M059J (cell line): ENCODE results near the gene BAIAP2. TPM values are rescaled to one million over a fixed set of nuclear protein-coding genes. Genes with fewer than 3 reads are reported as not detected.

Source experiments
- DNase-seq: peaks from one replicate; pipeline ENCODE4 v3.0.0-alpha.2; 2012; ENCODE audit warnings: low read depth
- total RNA-seq: library from RNA; depleted of rRNA; stranded (reverse); fragments of >200 nt; shearing (Covaris generic); gene quantifications from 2 replicates; pipeline ENCODE4 v1.2.3, GENCODE V29; 2014

The BAIAP2 gene
- total RNA-seq, 1 experiment from 2014 or later, result 21.8 TPM

DNA sequence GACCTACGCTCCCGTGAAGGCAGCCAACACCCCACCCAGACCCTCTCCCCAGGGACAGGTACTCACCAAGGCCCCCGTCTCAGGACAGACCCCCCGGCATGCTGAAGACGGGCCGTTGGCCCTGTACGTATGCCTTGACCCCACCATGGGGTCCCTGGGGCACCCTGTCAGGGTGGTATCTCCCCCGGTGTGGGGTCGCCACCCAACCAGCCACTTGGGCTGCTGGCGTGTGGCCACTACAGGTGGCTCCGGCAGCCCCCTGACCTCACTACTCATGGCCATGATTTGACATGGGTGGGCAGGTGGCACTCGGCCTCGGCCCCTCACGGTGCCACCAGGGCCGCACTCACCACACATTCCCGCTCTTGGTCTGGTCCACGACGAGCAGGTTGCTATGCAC is 89.4 kb downstream of the BAIAP2 start:
- no peak for DNase-seq

- peak; percentile 45 for DNase-seq
Measured at GRCh38 chr17:81125573-81126081, 90.7 kb downstream of the BAIAP2 start.

- DNase-seq, result no peak
Measured at GRCh38 chr17:81126281-81127132, 91.6 kb downstream of the BAIAP2 start.

- DNase-seq, result no peak
Measured at GRCh38 chr17:81127133-81127455, 92.1 kb downstream of the BAIAP2 start.

DNA sequence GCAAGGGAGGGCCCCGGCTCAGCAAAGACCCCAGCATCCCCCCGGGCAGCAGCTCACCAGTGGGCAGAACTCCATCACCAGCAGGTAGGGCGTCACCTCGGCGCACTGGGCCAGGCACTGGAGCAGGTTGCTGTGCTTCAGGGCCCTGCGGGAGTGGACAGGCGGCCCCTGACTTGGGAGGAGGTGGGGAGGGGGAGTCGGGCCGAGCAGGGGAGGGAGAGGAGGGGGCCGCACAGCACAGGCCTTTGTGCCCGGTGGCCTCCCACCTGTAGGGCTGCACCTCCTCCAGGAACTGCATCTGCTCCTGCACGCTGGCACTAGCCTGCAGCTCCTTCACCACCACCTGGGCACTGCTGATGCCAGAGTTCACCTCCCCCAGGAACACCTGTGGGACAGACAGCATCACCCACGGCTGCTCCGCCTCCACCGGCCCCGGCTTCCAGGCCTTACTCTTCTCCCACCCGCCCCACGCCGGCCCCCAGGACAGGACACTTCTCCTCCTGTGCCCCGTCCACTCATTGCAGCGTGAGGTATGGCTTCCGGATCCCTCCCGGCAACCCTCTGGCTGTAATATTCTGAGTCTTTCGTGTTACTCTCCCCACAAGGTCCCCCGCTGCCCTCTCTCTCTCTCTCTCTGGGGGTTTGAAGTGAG is 92.7 kb downstream of the BAIAP2 start:
- DNase-seq, result no peak

GRCh38 chr17:81128338-81128737 is 93.4 kb downstream of the BAIAP2 start:
- no peak for DNase-seq

GRCh38 chr17:81128774-81129173 is 93.8 kb downstream of the BAIAP2 start:
- DNase-seq, result no peak

- DNase-seq, result no peak
Measured at GRCh38 chr17:81129289-81129688, 94.3 kb downstream of the BAIAP2 start.

DNA sequence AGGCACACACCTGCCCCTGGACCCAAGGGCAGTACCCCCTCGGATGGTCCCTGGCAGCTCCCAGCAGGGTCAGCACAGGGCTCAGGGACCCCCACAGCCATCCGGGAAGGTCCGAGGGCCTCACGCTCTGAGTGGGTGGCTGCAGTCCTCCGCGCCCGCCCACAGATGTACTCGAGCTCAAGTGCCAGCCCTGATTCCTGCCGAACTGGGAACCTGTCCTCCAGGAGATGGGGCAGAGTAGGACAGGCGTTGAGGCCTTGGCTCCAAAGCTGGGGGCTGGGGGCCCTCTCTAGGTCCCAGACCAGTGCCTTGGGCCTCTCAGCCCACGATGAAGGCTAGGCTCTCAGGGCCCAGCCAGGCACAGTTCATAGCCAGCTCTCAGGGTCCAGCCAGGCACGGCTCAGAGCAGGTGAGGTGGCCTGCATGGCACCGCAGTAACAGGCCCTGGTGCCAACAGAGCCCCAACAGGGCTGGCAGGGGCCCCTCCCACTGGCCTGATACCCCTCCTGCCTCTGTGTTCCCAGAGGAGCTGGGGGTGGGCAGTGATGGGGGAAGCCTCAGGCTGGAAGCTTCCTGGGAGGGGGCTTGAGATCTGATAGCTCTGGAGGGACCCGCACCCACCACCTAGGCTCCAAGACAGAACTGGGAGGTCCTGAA is 94.9 kb downstream of the BAIAP2 start:
- no peak for DNase-seq

GRCh38 chr17:81130385-81131361 is 95.7 kb downstream of the BAIAP2 start:
- no peak for DNase-seq

GRCh38 chr17:81131486-81132196 is 96.7 kb downstream of the BAIAP2 start:
- no peak for DNase-seq

DNA sequence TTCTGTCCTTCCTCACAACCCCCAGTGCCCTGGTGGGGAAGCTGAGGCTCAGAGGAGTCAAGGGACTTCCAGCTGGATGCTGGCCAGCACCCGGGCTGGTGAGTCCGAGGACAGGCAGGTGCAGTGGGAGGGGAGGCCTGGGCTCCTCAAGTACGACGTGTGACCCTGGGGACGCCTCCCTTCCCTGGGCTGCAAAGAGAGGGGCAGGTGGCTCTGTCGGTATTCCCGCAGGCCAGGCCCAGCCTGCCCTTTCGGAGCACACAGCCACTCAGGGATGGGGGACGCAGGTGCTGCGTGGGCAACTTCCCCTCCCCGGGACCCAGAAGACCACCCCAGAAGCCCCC is 97.2 kb downstream of the BAIAP2 start:
- DNase-seq, result no peak

DNA sequence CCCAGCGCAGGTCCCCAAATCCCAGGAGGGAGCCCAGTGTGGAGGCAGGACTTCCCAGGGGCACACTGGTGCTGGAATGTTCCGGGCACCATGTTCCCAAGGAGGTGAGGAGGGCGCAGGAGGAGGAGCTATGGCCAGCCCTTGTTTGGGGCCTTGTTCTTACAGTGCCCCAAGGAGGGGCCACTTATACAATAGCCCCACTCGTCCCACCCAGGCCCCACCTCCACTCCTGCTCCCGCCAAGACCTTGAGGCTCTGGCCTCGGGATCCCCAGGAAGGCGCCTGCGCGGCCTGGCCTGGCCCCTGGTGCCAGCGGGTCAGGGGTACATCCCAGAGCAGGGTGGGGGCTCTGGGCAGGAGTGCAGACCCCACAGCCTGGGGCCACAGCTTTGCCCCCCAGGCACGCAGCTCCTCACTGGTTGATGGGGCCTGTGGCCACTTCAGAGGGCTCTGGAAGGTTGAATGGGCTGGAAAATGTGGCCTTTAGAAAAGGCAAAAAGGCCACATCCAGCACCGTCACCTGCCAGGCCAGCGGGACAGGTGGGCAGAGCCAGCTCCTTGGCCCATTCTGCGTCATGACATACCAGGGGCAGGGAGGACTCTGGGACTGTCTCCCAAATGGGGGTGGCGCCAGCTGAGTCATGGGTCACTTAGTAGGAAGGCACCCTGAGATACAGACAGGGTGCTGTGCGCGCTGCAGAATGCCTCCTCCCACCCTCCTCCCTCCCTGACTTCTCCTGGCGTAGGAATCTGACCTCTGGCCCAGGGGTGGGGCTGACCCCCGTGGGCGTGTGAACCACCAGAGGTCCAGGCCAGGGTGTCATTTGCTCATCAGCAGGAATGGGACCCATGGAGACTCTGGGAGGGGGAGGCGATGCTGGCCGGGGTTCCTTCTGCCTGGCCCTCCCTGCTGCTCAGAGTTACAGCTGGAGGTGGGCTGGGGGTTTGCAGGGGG is 98.1 kb downstream of the BAIAP2 start:
- no peak for DNase-seq

- DNase-seq, result no peak
Measured at GRCh38 chr17:81134064-81134781, 99.3 kb downstream of the BAIAP2 start.

DNA sequence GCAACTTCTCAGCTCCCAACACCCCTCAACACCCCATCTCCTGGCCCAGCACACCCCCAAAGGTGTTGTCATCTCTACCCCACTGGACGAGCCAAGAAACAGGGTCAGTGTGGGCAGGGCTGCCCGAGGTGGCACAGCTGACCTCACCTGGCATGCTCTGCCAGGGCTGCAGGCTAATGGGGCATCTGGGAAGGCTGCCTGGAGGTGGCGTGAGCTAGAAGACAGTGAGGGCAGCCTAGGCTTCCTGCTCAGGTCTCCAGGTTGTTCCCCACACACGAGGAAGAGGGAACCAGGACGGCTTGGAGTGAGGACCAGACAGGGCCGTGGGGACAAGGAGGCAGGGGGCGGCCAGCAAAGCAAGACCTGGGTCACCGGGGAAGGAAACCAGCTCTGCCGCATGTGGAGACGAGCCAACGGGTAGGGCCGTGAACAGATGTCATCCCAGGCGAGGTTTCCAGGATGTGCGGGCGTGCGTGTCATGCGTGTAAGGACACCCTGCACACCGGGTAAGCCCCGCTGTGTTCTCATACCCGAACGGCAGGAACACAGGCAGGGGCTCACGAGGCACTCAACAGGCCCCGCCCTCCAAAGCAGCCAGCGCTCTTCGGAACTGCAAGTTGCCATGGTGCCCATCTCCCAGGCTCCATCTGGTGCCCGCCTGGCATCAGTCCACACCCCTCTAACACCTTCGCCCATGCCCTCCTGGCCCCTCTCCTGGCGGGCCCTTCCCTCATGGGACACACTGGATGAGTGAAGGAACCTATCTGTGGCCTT is 100.7 kb downstream of the BAIAP2 start:
- no peak for DNase-seq

DNA sequence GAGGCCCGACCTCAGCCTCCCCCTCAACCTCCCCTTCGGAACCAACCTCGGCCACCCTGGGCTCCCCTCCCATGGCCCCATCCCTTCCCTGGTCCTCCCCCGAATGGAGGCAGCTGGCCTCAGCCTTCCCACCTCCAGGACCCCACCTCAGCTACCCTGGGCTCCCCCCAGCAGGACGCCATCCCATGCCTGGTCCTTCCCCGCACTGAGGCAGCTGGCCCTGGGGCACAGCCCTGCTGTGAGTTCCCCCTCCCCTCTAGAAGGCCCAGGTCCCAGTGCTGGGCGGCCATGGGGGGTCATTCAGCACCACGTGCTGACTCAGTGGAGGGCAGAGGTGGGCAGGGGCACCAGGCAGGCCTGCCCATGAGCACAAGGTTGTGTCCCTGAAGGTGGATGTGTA is 101.4 kb downstream of the BAIAP2 start:
- DNase-seq, result no peak

GRCh38 chr17:81137248-81137647 is 102.3 kb downstream of the BAIAP2 start:
- DNase-seq, result no peak

DNA sequence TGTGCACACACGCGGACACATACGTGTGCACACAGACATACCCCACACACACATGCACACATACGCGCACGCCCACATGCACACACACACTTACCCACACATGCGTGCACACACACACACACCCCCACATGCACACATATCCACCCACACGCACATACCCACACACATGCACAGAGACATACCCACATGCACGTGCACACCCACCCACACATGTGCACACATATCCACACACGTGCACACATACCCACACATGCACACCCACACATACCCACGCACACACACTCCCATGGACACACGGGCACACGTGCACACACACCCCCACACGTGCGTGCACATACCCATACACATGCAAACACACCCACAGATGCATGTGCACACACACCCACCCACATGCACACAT is 103.1 kb downstream of the BAIAP2 start:
- DNase-seq, result no peak
